Loucy (cell line): ENCODE data around the gene PLEKHG4.

Experiments
- EZH2phosphoT487 ChIP-seq: fragments of 200-600 bp; IDR thresholded peaks from 2 replicates; pipeline ENCODE4 v1.6.1; 2018; ENCODE audit warnings: antibody characterized with exemption, mild to moderate bottlenecking, moderate library complexity, borderline replicate concordance
- TF ChIP-seq, protein P1 (sequence below): fragments of 200-600 bp; sonication (generic); conservative IDR thresholded peaks from 2 replicates; pipeline ENCODE4 v1.5.1; 2014; ENCODE audit warnings: mild to moderate bottlenecking, antibody characterized with exemption, low read length

DNA sequence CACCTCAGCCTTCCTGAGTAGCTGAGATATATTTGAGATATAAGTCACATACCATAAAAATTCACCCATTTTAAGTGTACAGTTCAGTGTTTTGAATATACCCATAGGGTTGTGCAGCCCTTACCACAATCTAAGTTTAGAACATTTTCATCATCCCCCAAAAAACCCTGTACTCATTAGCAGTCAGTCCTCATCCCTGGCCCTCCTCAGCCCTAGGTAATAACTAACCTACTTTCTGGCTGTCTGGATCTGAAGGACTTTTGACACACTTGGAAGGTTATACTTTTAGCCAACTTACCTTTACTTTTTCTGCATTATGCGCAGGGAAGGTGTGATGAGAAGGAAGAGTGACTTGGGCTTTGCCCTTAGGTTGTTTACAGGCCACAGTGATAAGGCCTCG is 4.0 kb upstream of the PLEKHG4 start:
- TF ChIP-seq, protein P1, sequence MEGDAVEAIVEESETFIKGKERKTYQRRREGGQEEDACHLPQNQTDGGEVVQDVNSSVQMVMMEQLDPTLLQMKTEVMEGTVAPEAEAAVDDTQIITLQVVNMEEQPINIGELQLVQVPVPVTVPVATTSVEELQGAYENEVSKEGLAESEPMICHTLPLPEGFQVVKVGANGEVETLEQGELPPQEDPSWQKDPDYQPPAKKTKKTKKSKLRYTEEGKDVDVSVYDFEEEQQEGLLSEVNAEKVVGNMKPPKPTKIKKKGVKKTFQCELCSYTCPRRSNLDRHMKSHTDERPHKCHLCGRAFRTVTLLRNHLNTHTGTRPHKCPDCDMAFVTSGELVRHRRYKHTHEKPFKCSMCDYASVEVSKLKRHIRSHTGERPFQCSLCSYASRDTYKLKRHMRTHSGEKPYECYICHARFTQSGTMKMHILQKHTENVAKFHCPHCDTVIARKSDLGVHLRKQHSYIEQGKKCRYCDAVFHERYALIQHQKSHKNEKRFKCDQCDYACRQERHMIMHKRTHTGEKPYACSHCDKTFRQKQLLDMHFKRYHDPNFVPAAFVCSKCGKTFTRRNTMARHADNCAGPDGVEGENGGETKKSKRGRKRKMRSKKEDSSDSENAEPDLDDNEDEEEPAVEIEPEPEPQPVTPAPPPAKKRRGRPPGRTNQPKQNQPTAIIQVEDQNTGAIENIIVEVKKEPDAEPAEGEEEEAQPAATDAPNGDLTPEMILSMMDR: no peak
- no peak for TF ChIP-seq EZH2phosphoT487
